NCI-H510A treated with DMSO at 0.1 percent for 48 hours (cell line): ENCODE data around the gene PGBD2.
"Not testable (repeated sequence)": the region's sequence is repeated elsewhere in the genome, so short reads cannot be mapped to it uniquely, and the experiment has no call there.

Experiments
- DNase-seq: peaks from one replicate; lab custom pipeline; 2025; lab: John Stamatoyannopoulos, UW

PGBD2 gene

GRCh38 chr1:248890549-248891498, 15.2 kb upstream of the PGBD2 start:
- DNase-seq: no peak

GRCh38 chr1:248891758-248892157, 14.3 kb upstream of the PGBD2 start:
- DNase-seq: no peak

- DNase-seq: no peak
Measured at GRCh38 chr1:248892590-248892989, 13.4 kb upstream of the PGBD2 start.

GRCh38 chr1:248894837-248895236, 11.2 kb upstream of the PGBD2 start:
- no peak for DNase-seq

GRCh38 chr1:248897412-248898337, 8.4 kb upstream of the PGBD2 start:
- DNase-seq: no peak

GRCh38 chr1:248900637-248901036, 5.4 kb upstream of the PGBD2 start:
- no peak for DNase-seq

- no peak for DNase-seq
Measured at GRCh38 chr1:248901578-248901977, 4.5 kb upstream of the PGBD2 start.

GRCh38 chr1:248904437-248905216, 1.4 kb upstream of the PGBD2 start:
- DNase-seq: no peak

- no peak for DNase-seq
Measured at GRCh38 chr1:248905662-248906008, 400 bp upstream of the PGBD2 start.

- DNase-seq: no peak
Measured at GRCh38 chr1:248906753-248907661, 972 bp downstream of the PGBD2 start.

GRCh38 chr1:248910761-248911160, 4.7 kb downstream of the PGBD2 start:
- DNase-seq: no peak

- DNase-seq: no peak
Measured at GRCh38 chr1:248913933-248914332, 7.9 kb downstream of the PGBD2 start.

GRCh38 chr1:248914796-248915381, 8.9 kb downstream of the PGBD2 start:
- DNase-seq: peak; percentile 3

GRCh38 chr1:248918131-248918530, 12.1 kb downstream of the PGBD2 start:
- DNase-seq: no peak

GRCh38 chr1:248923352-248924338, 17.6 kb downstream of the PGBD2 start:
- no peak for DNase-seq

GRCh38 chr1:248924696-248925532, 18.9 kb downstream of the PGBD2 start:
- DNase-seq: peak; percentile 1

GRCh38 chr1:248925859-248926258, 19.8 kb downstream of the PGBD2 start:
- not testable (repeated sequence) for DNase-seq
